Bronchial epithelial cell (primary cell): ENCODE results near the gene ELOF1. TPM values are rescaled to one million over a fixed set of nuclear protein-coding genes. Genes with fewer than 3 reads are reported as not detected.
"Not testable (repeated sequence)": the region's sequence is repeated elsewhere in the genome, so short reads cannot be mapped to it uniquely, and the experiment has no call there.

Experiments
- DNase-seq: peaks from one replicate; pipeline ENCODE4 v3.0.0-alpha.2; 2010; ENCODE audit warnings: low read depth
- FAIRE-seq: peaks from 2 replicates; lab custom pipeline; 2011; peaks lifted over from hg19 to GRCh38; lab: Jason Lieb, UNC
- H3K27me3 ChIP-seq: 2 replicates; pipeline ENCODE4 v1.5.1; 2011; ENCODE audit warnings: low read length; ENCODE audit not compliant: control insufficient read depth, insufficient read depth
- H3K36me3 ChIP-seq: 2 replicates; pipeline ENCODE4 v1.5.1; 2011; ENCODE audit warnings: low read length; ENCODE audit not compliant: control insufficient read depth, insufficient read depth
- H3K4me3 ChIP-seq: 2 replicates; pipeline ENCODE4 v1.5.1; 2011; ENCODE audit warnings: mild to moderate bottlenecking, low read depth, low read length, control low read depth
- total RNA-seq: library from RNA; depleted of rRNA; stranded (reverse); fragments of >200 nt; gene quantifications from 2 replicates; pipeline ENCODE4 v1.2.1, GENCODE V29; 2014
- TF ChIP-seq, protein P1 (sequence below): IDR thresholded peaks from 2 replicates; pipeline ENCODE4 v1.5.1; 2011; ENCODE audit warnings: mild to moderate bottlenecking, moderate library complexity, low read length, control low read depth, inconsistent platforms; ENCODE audit not compliant: insufficient read depth, severe bottlenecking

The ELOF1 gene
- total RNA-seq, 1 donor from 2014 or later: 20.3 TPM

DNA sequence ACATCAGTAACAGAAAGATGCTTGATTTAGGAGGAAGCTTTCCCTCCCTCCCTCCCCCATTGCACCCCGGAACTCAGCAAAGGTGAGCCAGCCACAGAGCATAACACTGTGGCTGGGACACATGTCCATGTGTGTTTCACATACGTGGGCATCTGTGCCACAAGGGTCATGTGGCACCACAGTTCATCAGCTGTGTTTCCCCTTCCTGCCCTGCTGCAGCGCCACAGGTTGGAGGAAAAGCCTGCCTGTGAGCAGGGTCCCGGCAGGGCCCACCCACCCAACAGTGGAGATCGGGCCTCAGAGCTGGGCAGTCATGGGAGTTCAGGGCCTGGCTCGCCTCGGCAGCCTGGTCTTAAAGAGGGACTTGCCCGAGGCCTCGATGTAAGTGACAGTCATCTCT, 15.7 kb upstream of the ELOF1 start:
- TF ChIP-seq, protein P1, sequence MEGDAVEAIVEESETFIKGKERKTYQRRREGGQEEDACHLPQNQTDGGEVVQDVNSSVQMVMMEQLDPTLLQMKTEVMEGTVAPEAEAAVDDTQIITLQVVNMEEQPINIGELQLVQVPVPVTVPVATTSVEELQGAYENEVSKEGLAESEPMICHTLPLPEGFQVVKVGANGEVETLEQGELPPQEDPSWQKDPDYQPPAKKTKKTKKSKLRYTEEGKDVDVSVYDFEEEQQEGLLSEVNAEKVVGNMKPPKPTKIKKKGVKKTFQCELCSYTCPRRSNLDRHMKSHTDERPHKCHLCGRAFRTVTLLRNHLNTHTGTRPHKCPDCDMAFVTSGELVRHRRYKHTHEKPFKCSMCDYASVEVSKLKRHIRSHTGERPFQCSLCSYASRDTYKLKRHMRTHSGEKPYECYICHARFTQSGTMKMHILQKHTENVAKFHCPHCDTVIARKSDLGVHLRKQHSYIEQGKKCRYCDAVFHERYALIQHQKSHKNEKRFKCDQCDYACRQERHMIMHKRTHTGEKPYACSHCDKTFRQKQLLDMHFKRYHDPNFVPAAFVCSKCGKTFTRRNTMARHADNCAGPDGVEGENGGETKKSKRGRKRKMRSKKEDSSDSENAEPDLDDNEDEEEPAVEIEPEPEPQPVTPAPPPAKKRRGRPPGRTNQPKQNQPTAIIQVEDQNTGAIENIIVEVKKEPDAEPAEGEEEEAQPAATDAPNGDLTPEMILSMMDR: no peak
- Histone ChIP-seq H3K4me3 (no peak overlapping the region), H3K36me3 (no peaks in the 10 kb centered on the region), H3K27me3 (no peaks in the 10 kb centered on the region)
- FAIRE-seq: no peak
- DNase-seq: no peak

DNA sequence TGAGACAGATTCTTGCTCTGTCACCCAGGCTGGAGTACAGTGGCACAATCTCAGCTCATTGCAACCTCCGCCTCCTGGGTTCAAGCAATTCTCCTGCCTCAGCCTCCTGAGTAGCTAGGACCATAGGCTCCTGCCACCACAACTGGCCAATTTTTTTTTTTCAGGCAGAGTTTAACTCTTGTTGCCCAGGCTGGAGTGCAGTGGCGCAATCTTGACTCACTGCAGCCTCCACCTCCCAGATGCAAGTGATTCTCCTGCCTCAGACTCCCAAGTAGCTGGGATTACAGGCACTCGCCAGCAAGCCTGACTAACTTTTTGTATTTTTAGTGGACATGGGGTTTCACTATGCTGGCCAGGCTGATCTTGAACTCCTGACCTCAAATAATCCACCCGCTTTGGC, 14.7 kb upstream of the ELOF1 start:
- not testable (repeated sequence) for DNase-seq, H3K27me3 ChIP-seq, FAIRE-seq, H3K36me3 ChIP-seq, H3K4me3 ChIP-seq

DNA sequence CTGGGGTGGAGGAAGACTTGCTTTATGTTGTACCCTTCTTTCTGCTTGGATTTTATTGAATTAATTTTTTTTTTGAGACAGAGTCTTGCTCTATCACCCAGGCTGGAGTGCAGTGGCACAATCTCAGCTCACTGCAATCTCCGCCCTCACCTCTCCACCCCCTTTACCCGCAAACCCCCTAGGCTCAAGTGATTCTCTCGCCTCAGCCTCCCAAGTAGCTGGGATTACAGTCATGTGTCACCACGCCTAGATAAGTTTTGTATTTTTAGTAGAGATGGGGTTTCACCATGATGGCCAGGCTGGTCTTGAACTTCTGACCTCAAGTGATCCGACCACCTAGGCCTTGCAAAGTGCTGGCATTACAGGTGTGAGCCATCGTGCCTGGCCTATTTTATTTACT, 14.3 kb upstream of the ELOF1 start:
- H3K27me3 ChIP-seq, DNase-seq, FAIRE-seq, H3K4me3 ChIP-seq, H3K36me3 ChIP-seq: not testable (repeated sequence)

DNA sequence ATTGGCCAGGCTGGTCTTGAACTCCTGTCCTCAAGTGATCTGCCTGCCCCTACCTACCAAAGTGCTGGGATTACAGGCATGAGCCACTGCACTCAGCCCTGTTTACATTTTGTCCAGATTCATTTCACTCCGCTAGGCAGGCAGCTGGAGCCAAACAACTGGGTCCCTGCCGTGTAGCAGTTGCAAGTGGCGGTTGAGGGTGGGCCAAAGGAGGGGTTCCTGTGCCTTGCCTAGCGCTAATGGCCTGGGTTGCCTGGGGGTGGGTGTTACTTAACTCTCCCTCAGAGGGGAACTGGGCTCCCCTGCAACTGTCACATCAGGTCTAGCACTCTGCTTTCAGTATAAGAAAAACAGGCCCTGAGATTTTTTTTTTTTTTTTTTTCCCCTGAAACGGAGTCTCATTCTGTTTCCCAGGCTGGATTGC, 11.0 kb upstream of the ELOF1 start:
- FAIRE-seq (no peak), DNase-seq (no peak)
- TF ChIP-seq, protein P1: no peak
- no peaks in the 10 kb centered on the region for H3K27me3 ChIP-seq
- no peak overlapping the region for H3K4me3 ChIP-seq
- H3K36me3 ChIP-seq: no peaks in the 10 kb centered on the region

DNA sequence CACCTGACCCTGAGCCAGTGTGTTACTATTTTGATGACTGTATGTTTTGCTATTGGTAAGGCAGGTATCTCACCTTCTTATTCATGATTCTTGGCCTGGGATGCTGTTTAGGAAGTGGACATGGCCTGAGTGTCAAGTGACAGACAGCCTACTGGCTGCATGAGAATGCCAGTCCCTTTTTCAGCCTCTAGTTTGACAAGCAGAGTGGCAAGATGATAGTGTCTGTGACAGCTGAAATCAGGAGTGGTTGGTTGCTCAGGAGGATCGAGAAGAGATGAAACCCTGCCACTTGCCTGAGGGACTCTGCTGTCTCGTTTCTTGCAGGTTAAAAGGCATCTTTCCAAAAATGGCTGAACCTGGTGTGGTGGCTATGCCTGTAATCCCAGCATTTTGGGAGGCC, 7.1 kb upstream of the ELOF1 start:
- TF ChIP-seq, protein P1: no peak
- H3K27me3 ChIP-seq: no peaks in the 10 kb centered on the region
- H3K4me3 ChIP-seq: no peak overlapping the region
- H3K36me3 ChIP-seq: no peaks in the 10 kb centered on the region
- no peak for DNase-seq
- no peak for FAIRE-seq

DNA sequence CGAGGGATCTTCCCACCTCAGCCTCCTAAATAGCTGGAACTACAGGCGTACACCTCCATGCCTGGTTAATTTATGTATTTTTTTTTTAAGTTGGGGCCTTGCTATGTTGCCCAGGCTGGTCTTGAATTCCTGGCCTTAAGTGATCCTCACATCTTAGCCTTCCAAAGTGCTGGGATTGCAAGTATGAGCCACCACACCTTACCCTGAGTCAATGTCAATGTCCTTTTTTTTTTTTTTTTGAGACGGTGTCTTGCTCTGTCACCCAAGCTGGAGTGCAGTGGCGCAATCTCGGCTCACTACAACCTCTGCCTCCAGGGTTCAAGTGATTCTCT, 6.6 kb upstream of the ELOF1 start:
- FAIRE-seq, H3K36me3 ChIP-seq, H3K4me3 ChIP-seq, DNase-seq, H3K27me3 ChIP-seq: not testable (repeated sequence)

DNA sequence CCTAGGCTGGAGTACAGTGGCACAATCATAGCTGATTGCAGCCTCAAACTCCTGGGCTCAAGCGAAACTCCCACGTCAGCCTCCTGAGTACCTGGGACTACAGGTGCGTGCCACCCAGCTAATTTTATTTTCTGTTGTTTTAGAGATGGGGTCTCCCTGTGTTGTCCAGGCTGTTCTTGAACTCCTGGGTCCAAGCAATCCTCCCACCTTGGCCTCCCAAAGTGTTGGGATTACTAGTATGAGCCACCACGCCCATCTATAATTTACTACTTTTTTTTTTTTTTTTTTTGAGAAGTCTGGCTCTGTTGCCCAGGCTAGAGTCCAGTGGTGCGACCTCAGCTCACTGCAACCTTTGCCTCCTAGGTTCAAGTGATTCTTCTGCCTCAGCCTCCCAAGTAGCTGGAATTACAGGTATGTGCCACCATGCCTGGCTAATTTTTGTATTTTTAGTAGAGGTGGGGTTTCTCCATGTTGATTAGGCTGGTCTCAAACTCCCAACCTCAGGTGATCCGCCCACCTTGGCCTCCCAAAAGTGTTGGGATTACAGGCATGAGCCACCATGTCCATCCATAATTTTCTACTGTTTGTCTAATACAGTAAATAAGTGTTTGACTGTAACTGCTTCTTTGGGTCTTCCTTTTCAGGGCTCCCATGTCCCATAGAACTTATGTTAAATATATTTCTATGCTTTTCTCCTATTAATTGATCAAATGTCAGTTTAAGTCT, 5.2 kb upstream of the ELOF1 start:
- H3K27me3 ChIP-seq, H3K4me3 ChIP-seq, H3K36me3 ChIP-seq, FAIRE-seq, DNase-seq: not testable (repeated sequence)

DNA sequence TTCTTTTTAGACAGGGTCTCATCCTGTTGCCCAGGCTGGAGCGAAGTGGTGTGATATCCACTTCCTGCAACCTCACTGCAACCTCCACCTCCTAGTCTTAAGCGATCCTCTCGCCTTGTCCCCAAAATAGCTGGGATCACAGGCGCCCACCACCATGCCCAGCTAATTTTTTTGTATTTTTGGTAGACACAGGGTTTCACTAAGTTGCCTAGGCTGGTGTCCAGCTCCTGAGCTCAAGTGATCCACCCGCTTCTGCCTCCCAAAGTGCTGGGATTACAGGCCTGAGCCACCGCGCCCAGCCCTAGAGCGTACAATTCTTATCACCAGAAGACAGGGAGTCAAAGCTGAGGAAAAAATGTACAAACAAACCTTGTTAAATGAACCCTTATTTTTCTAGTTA, 4.5 kb upstream of the ELOF1 start:
- DNase-seq (no peak), FAIRE-seq (no peak)
- no peaks in the 10 kb centered on the region for H3K27me3 ChIP-seq
- TF ChIP-seq, protein P1: no peak
- H3K4me3 ChIP-seq: no peak overlapping the region
- no peaks in the 10 kb centered on the region for H3K36me3 ChIP-seq
